Epithelial cell of umbilical artery (primary cell): ENCODE results near the gene PEMT. TPM values are rescaled to one million over a fixed set of nuclear protein-coding genes. Genes with fewer than 3 reads are reported as not detected.

Source experiments
- total RNA-seq: library from RNA; depleted of rRNA; stranded (reverse); fragments of >200 nt; gene quantifications from 2 replicates; pipeline ENCODE4 v1.2.3, GENCODE V29; 2014

The PEMT gene
- total RNA-seq, result 26.3 and 31.5 TPM in 2 replicates

GRCh38 chr17:17591355-17592298, at the start of gene PEMT:
Gene PEMT, minus strand, starts transcription at chr17:17591708. Its CDS starts 82 bp downstream, at chr17:17591626.

GRCh38 chr17:17496189-17497064, 95.1 kb downstream of the PEMT start, which contains the start of gene RASD1:
Gene RASD1, minus strand, starts transcription at chr17:17496395. Its CDS starts 214 bp downstream, at chr17:17496181.

GRCh38 chr17:17476865-17477467, 114.5 kb downstream of the PEMT start, which contains the start of gene MED9:
Gene MED9, plus strand, starts transcription at chr17:17477000. Its CDS starts 42 bp downstream, at chr17:17477042.

Other genes starting within 250 kb of the PEMT start
- 9.1 and 10.1 TPM in 2 replicates for gene MED9, start 114.7 kb downstream of the PEMT start, total RNA-seq
- 1.4 and 6.8 TPM in 2 replicates for gene RASD1, start 95.3 kb downstream of the PEMT start, total RNA-seq
- 8.4 and 8.8 TPM in 2 replicates for gene RAI1, start 89.8 kb upstream of the PEMT start, total RNA-seq
- 22.2 and 26.3 TPM in 2 replicates for gene SREBF1, start 245.3 kb upstream of the PEMT start, total RNA-seq